Stimulated activated CD4-positive, alpha-beta T cell treated with anti-CD3 and anti-CD28 coated beads, Interleukin-15, amount 100 ng/mL, for 24 hours (primary cell): ENCODE results near the gene CST5.
"Not testable (repeated sequence)": the region's sequence is repeated elsewhere in the genome, so short reads cannot be mapped to it uniquely, and the experiment has no call there.

ENCODE experiments used
- DNase-seq: peaks from one replicate; pipeline ENCODE4 v3.0.0-alpha.2; 2020

The CST5 gene

GRCh38 chr20:23887856-23888255 is 8.3 kb upstream of the CST5 start:
- no peak for DNase-seq

DNA sequence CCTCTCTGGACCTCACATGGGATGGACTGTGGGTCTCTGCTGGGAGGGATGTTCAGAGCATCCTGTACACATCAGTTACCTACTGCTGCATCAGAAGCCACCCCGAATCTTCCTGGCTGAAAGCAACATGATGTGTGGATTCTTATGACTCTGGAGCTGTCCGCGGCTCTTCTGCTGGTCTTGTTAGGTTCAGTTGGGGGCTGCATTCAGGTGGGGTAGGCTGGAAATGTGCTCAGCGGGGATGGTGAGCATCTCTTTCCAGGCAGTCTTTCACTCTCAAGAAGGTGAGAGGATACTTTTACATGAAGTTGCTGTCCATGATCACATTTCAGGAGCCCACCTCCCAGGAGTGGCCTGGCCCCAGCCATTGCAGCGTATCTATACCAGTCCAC is 5.2 kb upstream of the CST5 start:
- no peak for DNase-seq

- no peak for DNase-seq
Measured at GRCh38 chr20:23884136-23884770, 4.7 kb upstream of the CST5 start.

DNA sequence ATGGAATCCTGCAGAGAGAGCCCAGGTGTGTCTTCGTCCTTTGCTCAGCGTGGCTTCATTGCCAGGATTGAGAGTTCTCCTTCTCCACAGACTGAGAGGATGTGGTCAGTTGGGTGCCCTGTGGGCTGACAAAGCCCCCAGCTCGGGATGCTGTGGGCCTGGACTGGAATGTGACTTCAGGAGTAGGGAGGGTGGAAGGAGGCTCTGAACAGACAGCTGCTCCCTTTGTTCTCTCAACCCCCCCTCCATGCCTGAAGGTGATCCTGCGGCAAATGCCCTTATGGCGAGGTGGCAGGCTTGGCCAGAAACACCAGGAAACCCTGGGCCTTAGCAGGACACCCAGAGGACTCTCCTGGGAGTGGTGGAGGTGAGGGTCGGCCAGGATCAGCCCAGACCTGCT is 1.8 kb upstream of the CST5 start:
- DNase-seq = no peak

- no peak for DNase-seq
Measured at GRCh38 chr20:23880417-23880816, 869 bp upstream of the CST5 start.

DNA sequence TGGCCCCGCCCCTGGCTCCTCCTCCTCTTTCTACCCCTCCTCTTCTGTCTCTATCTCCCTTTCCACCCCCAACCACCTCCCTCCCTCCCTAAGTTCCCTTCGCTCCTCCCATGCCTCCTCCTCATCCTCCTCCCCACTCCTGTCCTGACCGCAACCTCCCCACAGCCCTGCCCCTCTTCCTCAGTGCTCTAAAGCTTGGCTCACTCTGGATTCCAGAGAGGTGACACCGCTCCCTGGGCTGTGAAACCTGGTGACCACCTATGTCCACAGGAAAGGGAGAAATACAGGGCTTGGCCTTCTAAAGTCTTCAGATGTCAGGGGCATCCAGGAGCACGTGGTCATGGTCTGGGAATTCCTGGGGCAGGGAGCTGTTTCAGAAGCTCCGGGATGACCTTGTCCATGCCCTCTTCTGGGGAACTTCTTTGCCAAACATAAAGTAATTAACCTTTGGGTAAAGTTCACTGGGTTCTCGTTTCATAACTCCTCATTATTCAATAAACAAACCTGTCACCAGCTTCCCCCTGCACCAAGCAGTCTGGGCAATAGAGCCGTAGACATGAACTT is 345 bp upstream of the CST5 start:
- DNase-seq = no peak

DNA sequence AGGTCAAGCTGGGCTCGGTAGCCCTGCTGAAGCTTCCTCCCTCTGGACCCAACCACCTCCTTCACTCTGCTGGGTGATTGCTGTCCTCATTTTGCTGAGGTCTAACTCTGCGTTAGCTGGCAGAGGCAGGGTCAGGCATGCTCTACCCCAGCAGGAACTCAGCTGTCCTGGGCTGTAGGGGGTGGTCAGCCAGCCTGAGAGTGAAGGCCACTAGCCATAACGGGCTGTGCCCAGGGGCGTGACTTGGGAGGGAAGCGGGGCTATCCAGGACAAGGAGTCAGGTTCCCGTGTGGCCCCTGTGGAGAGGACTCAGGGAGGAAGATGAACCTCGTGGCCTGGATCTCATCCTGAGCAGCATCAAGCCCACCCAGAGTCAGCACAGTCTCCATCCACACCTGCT is 761 bp downstream of the CST5 start:
- DNase-seq = no peak

DNA sequence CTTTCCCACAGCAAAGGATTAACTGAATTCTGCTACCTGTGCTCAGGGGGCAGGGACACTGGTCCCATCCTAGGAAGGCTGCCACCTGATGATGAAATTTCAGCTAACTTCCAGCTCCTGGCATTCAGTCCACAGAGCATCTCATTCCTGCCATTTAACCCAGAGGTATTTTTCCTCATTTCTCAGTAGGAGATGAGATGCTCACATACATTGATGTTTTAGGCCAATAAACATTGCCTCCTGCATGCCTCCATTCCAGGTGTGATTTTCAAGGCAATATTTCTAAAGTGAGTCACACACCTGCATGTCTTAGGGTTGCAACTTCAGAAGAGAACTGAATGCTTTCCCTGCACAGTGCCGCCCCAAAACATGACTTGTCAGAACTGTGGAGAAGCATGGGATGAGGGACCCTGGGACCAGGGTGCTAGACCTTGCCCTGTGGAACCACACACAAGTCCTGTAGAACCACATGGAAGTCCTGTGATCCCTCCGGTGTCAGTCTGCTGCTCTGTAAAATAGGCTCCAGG is 1.5 kb downstream of the CST5 start:
- DNase-seq = not testable (repeated sequence)

GRCh38 chr20:23877524-23877923 is 2.0 kb downstream of the CST5 start:
- DNase-seq = no peak

DNA sequence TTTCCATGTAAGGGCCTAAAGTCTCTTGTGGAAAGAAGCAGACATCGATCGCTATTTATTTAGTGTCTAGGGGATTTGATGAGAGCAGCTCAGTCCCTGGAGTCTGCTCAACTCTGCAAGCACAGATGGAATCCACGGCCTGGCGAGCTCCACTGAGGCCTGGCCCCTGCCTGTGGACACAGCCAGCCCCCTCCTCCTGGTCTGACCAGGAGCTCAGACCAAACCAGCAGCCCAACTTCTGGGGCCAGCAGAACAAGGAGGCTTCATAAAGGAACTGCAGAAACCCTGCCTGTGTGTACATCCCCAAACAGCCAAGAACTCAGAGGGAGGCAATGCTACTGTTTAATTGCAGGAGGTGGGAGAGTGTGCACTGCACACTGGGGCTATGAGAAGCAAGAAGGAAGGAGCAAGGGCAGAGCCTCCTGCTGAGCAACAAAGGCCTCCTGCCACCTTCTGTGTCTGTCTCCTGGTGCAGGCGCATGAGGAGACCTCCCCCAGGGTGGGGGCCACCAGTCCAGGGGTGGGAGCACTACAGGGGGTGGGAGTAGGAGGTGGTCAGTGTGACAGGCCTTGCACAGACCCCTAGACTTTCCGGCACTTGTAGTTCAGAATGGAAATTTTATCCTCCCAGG is 3.8 kb downstream of the CST5 start:
- DNase-seq = no peak

DNA sequence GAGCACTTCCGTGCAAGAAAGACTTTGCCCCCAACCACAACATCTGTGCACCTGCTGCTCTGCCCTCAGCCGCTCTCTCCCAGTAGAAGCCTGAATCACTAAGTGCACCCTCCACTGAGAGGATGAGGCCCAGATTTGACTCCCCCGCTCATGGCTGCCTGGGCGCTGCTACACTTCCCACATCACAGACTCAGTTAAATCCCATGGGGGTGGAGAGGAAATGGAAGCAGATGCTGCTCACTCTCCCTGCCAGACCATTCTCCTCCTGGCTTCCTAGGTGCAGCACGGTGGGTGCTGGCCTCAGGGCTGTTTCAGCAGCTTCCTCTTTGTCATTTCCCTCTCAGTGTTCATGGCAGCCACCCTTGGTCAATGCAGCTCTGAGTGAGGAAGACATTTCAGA is 4.8 kb downstream of the CST5 start:
- DNase-seq = no peak

- DNase-seq = no peak
Measured at GRCh38 chr20:23873370-23874015, 6.1 kb downstream of the CST5 start.

DNA sequence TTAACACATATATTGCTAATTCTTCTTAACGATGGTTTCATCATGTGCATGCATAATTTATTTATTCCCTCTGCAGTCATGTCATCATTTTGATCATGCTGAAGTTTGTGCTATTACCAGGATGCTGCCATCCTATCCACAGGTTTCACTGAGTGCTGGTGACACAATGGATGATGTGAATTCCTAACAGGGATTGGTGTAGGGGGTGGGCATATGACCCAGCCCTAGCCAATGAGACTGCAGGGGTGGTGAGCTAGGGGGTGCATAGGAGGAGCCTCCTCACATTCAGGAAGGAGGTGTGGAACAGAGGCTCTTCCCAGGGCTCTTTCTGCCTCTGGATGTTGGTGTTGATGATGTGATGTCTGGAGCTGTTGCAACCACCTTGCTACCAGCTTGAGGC is 7.5 kb downstream of the CST5 start:
- no peak for DNase-seq

GRCh38 chr20:23870461-23870860 is 9.1 kb downstream of the CST5 start:
- DNase-seq = no peak

- no peak for DNase-seq
Measured at GRCh38 chr20:23869520-23869919, 10.0 kb downstream of the CST5 start.

GRCh38 chr20:23868321-23868720 is 11.2 kb downstream of the CST5 start:
- no peak for DNase-seq

DNA sequence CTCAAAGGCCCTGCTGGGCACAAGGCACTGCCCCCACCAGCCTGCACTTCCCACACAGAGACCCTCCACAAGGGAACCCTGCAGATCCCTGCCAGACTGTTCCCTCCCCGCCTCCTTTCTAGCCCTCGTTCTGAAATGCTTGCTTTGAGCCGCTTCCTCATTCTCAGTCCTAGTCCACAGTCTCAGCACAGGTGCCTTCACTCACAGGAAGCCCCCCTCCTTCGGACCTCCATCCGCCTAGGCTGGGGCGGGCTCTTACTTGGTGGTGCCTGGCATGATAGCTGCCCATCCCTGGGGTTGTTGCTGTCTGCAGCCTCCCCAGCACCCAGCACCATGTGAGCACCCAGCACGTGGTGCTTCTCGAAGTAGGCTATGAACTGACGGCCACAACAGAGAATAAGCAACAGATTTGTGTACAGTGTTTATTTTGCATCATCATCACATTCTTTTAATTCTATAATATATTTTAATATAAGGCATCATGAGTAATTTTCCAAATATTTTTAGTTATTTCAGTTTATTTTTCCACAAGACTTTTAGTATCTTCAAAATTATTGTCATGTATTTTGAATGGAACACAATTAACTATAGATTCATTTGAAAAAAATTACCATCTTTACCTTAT is 12.3 kb downstream of the CST5 start:
- DNase-seq = no peak

- DNase-seq = not testable (repeated sequence)
Measured at GRCh38 chr20:23860771-23861170, 18.8 kb downstream of the CST5 start.

GRCh38 chr20:23857962-23858595 is 21.5 kb downstream of the CST5 start:
- DNase-seq = no peak

- no peak for DNase-seq
Measured at GRCh38 chr20:23856736-23857135, 22.8 kb downstream of the CST5 start.

DNA sequence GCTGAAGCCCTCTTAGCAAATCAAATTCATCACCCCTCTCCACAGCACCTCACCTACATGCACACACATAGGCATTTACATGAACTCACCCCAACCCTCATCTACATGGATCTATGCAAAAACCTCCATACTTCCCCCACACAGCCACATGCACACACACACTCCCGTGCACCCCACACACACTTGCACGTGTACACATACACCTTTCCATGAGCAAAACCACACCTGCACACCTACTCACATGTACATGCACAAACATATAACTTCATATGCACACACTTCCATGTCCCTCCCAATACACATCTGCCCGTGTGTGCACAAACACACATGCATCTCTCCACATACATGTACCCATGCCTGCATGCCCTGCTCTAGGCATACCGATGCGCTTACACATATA is 23.3 kb downstream of the CST5 start:
- no peak for DNase-seq

GRCh38 chr20:23841693-23842092 is 37.9 kb downstream of the CST5 start:
- no peak for DNase-seq

- no peak for DNase-seq
Measured at GRCh38 chr20:23835716-23836115, 43.8 kb downstream of the CST5 start.
